GM13977 (cell line): ENCODE data around the gene MED13L.

Experiments
- DNase-seq: peaks from one replicate; pipeline ENCODE4 v3.0.0; 2012; ENCODE audit warnings: low spot score
- CTCF ChIP-seq: IDR thresholded peaks from 2 replicates; pipeline ENCODE4 v1.5.1; 2012; ENCODE audit warnings: mild to moderate bottlenecking, control low read depth; ENCODE audit not compliant: insufficient read depth; ENCODE audit errors: extremely low read depth, missing control alignments
- in situ Hi-C: fragments of 300-500 bp; cut with MboI; formaldehyde crosslinking; loops from one replicate; pipeline ENCODE4 v1.12.0; 2022; ENCODE audit warnings: low sequenced_read_pairs, low pct_unique_long_range_greater_than_20kb, mixed read lengths, inconsistent platforms; ENCODE audit not compliant: unreplicated experiment

The MED13L gene

GRCh38 chr12:116074686-116075085 lies 202.8 kb downstream of the MED13L start:
- no peak for TF ChIP-seq CTCF
- no peak for DNase-seq
- in situ Hi-C loops: no loop called here

DNA sequence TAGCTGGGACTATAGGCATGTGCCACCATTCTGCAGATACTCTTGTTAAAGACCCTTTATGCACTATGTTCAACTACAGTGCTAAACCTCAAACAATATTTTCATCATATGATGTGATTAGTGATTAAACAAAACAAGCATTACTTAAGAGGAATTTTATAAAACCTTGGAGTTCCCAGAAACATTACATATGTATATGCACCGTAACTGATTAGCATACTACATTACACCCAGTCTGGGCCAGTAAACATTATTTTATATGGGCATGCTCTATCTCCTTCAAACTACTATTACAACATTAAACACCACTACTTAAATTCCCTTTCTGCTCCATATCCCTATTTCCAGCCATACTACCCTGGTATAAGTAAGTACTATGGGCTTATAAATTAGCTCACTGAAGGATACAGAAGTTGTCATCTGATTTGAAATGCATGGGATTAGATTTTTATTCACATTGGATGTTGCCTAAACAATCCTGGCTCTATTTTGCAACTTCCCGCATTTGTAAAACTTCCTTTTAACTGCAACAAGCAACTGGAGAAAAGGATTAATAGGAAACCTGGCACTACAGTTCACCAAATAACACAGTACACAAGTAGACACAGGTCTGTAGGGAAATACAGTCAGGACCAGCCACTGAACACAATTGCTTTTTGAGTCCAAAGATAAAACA lies 205.8 kb downstream of the MED13L start:
- in situ Hi-C loops: no loop called here
- no peak for TF ChIP-seq CTCF
- DNase-seq: no peak

DNA sequence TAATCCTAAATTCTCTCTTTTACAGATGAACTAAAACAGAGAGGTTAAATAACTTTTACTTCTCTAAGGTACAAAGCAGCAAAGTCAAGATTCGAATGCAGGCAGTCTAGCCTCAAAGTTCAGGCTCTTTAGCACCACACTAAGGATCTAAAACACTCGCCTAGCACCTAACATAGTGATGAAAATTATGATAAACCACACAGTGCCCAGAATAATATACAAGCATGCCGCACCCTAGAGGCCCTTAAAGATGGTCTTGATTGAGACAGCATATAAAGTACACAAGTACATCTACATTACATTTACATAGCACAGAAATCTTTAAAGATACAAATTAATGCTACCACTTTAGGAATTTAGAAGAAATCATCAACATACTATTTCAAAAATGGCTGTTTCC lies 207.0 kb downstream of the MED13L start:
- no peak for DNase-seq
- TF ChIP-seq CTCF: no peak
- in situ Hi-C loops: no loop called here

DNA sequence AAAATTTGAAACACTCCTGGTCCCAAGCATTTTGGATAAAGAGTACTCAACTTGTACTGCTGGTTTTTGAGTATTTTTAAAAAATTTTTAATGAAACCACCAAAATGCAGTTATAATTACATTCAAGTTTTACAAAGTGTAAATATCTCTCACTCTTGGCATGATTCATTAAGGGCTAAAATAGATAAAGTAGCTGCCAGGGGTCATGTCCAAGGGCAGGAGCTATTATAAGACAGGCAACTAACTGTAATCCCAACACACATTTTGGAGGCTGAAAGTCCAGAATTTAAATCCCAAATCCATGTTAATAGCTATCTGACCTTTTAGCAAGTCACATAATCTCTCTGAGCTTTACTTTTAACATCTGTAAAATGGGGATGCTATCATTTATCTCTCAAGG lies 207.6 kb downstream of the MED13L start:
- DNase-seq: no peak
- in situ Hi-C loops: no loop called here
- no peak for TF ChIP-seq CTCF

DNA sequence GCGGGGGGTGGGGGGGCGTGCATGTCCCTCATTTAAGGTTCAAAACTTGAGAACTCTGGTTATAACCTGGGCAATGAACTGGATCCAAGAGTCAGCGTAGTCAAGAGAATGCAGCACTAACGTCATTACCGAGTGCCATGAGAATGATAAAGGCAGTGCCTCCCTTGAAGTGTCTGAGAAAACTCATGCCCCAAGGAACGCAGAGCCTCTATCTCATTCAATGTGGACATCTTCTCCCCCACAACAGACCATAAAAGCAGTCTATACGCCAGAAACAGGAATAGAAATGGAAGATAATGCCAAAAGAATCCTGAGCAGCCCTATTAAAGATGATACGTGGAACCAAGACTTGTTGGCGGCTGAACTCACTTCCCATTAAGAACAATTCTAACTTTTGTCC lies 208.6 kb downstream of the MED13L start:
- TF ChIP-seq CTCF: no peak
- DNase-seq: no peak
- in situ Hi-C loops: no loop called here

DNA sequence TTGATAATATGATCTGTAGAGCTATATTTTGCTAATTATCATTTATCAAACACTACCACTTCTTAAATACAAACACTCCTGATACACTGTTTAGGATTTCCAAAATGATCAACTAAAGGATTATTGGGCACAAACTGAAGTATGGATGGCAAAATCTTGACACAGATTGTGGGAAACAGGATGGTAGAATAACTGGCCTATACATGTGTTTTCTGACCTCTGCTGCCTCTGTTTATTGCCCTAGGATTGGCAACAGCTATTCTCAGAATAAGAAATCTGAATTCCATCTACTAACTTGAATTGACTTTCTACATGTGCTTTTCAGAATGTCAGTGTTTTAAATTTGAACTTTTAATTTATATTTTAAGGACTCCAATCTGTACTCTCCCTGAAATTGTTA lies 209.1 kb downstream of the MED13L start:
- no peak for TF ChIP-seq CTCF
- DNase-seq: no peak
- in situ Hi-C loops: no loop called here

GRCh38 chr12:116067892-116068291 lies 209.6 kb downstream of the MED13L start:
- in situ Hi-C loops: no loop called here
- no peak for TF ChIP-seq CTCF
- DNase-seq: no peak
